Measurements from ENCODE around the gene PRKAG2.

Gene PRKAG2

GRCh38 chr7:151509670-151510333 lies 367.1 kb downstream of the PRKAG2 start:
- no peak for DNase-seq (ENCODE audit: low read depth)

GRCh38 chr7:151508991-151509390 lies 367.9 kb downstream of the PRKAG2 start:
- Histone ChIP-seq H3K9me3 (ENCODE audit: control insufficient read depth, low read length) (no peaks in the 10 kb centered on the region), H3K4me3 (ENCODE audit: low read length) (no peak overlapping the region), H3K36me3 (ENCODE audit: control insufficient read depth, insufficient read depth, low read length, severe bottlenecking) (no peaks in the 10 kb centered on the region), H3K4me1 (ENCODE audit: control insufficient read depth, insufficient read depth, low read length) (peaks cover 52% of the 10 kb centered on the region), H3K9ac (ENCODE audit: low read length) (no peak overlapping the region), H3K27me3 (replicated peaks; ENCODE audit: control insufficient read depth, insufficient read depth, low read length) (no peaks in the 10 kb centered on the region)
- DNase-seq (ENCODE audit: low read depth) = no peak

More at GRCh38 chr7:151509670-151510333, 367.1 kb downstream of the PRKAG2 start:
- no peak overlapping the region for H3K9ac ChIP-seq (ENCODE audit: low read length)
- peaks cover 44% of the 10 kb centered on the region for H3K4me1 ChIP-seq (ENCODE audit: control insufficient read depth, insufficient read depth, low read length)
- H3K27me3 ChIP-seq (replicated peaks; ENCODE audit: control insufficient read depth, insufficient read depth, low read length) = no peaks in the 10 kb centered on the region
- H3K9me3 ChIP-seq (ENCODE audit: control insufficient read depth, low read length) = peaks cover 3% of the 10 kb centered on the region
- H3K4me3 ChIP-seq (ENCODE audit: low read length) = no peak overlapping the region
- H3K36me3 ChIP-seq (ENCODE audit: control insufficient read depth, insufficient read depth, low read length, severe bottlenecking) = no peaks in the 10 kb centered on the region

GRCh38 chr7:151507806-151508205 lies 369.1 kb downstream of the PRKAG2 start:
- Histone ChIP-seq H3K27me3 (replicated peaks; ENCODE audit: control insufficient read depth, insufficient read depth, low read length) (no peaks in the 10 kb centered on the region), H3K4me1 (ENCODE audit: control insufficient read depth, insufficient read depth, low read length) (peaks cover 61% of the 10 kb centered on the region), H3K9ac (ENCODE audit: low read length) (no peak overlapping the region), H3K4me3 (ENCODE audit: low read length) (no peak overlapping the region), H3K9me3 (ENCODE audit: control insufficient read depth, low read length) (no peaks in the 10 kb centered on the region), H3K36me3 (ENCODE audit: control insufficient read depth, insufficient read depth, low read length, severe bottlenecking) (no peaks in the 10 kb centered on the region)
- DNase-seq (ENCODE audit: low read depth) = no peak

GRCh38 chr7:151506901-151507382 lies 370.0 kb downstream of the PRKAG2 start:
- no peak for DNase-seq (ENCODE audit: low read depth)
- H3K4me3 ChIP-seq (ENCODE audit: low read length) = no peak overlapping the region
- peaks cover 54% of the 10 kb centered on the region for H3K4me1 ChIP-seq (ENCODE audit: control insufficient read depth, insufficient read depth, low read length)
- H3K27me3 ChIP-seq (replicated peaks; ENCODE audit: control insufficient read depth, insufficient read depth, low read length) = no peaks in the 10 kb centered on the region
- H3K9ac ChIP-seq (ENCODE audit: low read length) = no peak overlapping the region
- H3K36me3 ChIP-seq (ENCODE audit: control insufficient read depth, insufficient read depth, low read length, severe bottlenecking) = no peaks in the 10 kb centered on the region
- no peaks in the 10 kb centered on the region for H3K9me3 ChIP-seq (ENCODE audit: control insufficient read depth, low read length)
